NOMO-1 (cell line): ENCODE results near the gene ZCWPW2.

ENCODE experiments used
- DNase-seq, 2 experiments: peaks; one replicate each; lab custom pipeline; 2025; ENCODE audit not compliant: unreplicated experiment in 2 of 2; lab: John Stamatoyannopoulos, UW

ZCWPW2 gene

GRCh38 chr3:28569357-28569756, 220.8 kb downstream of the ZCWPW2 start:
- no peak for DNase-seq

- DNase-seq, result no peak
Observed at GRCh38 chr3:28574036-28574435, 225.5 kb downstream of the ZCWPW2 start.

- DNase-seq, result no peak
Observed at GRCh38 chr3:28575100-28575745, 226.7 kb downstream of the ZCWPW2 start.
